HepG2 (cell line): ENCODE measurements around the gene WDR53. TPM values are rescaled to one million over a fixed set of nuclear protein-coding genes. Genes with fewer than 3 reads are reported as not detected.
A peak's percentile ranks its signal among the peaks of the same experiment; 100 is the strongest.

Experiments used
- ATAC-seq: fragments of 200-7000 bp; cut with Tn5 transposase; 3 replicates; pipeline ENCODE4 v1.9.1; 2020; ENCODE audit warnings: mild to moderate bottlenecking, moderate library complexity
- BruUV-seq: library from RNA; stranded (reverse); fragments of 400-500 nt; replicated peaks from 2 replicates; lab custom pipeline; 2021; lab: Mats Ljungman, UMichigan
- CTCF ChIA-PET: fragments of 300-600 bp; formaldehyde crosslinking; extraction: SDS; loops from one replicate; lab custom pipeline; 2021; ENCODE audit warnings: low total read pairs, inconsistent platforms, low intra/inter-chr PET ratio; lab: Yijun Ruan, JAX
- POLR2A ChIA-PET: fragments of 350-600 bp; sonication (Branson Sonifier 250); formaldehyde crosslinking; loops from one replicate; lab custom pipeline; 2020; ENCODE audit warnings: antibody characterized with exemption, inconsistent platforms; lab: Yijun Ruan, JAX
- DNase-seq: peaks from one replicate; pipeline ENCODE4 v3.0.0-alpha.2; 2015; ENCODE audit warnings: low spot score
- FAIRE-seq: peaks from 3 replicates; lab custom pipeline; 2011; peaks lifted over from hg19 to GRCh38; lab: Jason Lieb, UNC
- H2AFZ ChIP-seq: one replicate; pipeline ENCODE4 v1.6.1; 2011; ENCODE audit warnings: low read length, inconsistent platforms
- H3K27ac ChIP-seq: fragments of 300-600 bp; 3 replicates; pipeline ENCODE4 v1.8.0; 2011; ENCODE audit warnings: mixed run types, mild to moderate bottlenecking, mixed read lengths, low read length, inconsistent platforms; ENCODE audit not compliant: insufficient read depth; ENCODE audit errors: extremely low read length
- H3K27me3 ChIP-seq, 2 experiments: fragments of 200-600 bp in 1 of 2; 2 replicates in 1 of 2; 3 replicates in 1 of 2; pipeline versions ENCODE4 v1.6.0 to v1.8.0; 2011; ENCODE audit warnings: low read length in 2 of 2, mild to moderate bottlenecking in 2 of 2, moderate library complexity in 2 of 2, inconsistent platforms in 1 of 2; ENCODE audit not compliant: insufficient read depth in 2 of 2, control insufficient read depth in 1 of 2
- H3K36me3 ChIP-seq, 2 experiments: fragments of 200-600 bp in 1 of 2; replicated peaks in 1 of 2; 2 replicates in 1 of 2; 3 replicates in 1 of 2; pipeline versions ENCODE4 v1.5.1 to v1.8.0; 2011; ENCODE audit warnings: low read length in 2 of 2, inconsistent platforms in 1 of 2; ENCODE audit not compliant: insufficient read depth in 2 of 2, control insufficient read depth in 1 of 2
- H3K4me1 ChIP-seq: 2 replicates; pipeline ENCODE4 v1.5.1; 2012; ENCODE audit warnings: low read length, inconsistent platforms; ENCODE audit not compliant: insufficient read depth
- H3K4me2 ChIP-seq: 2 replicates; pipeline ENCODE4 v1.6.0; 2011; ENCODE audit warnings: low read depth, low read length, inconsistent platforms
- H3K4me3 ChIP-seq, 3 experiments: fragments of 200-600 bp in 1 of 3; sonication (generic), shearing (Covaris generic) in 1 of 3; replicated peaks in 1 of 3; 2 replicates each; pipeline ENCODE4 v1.5.1; 2011 to 2016; ENCODE audit warnings: low read length in 3 of 3, inconsistent platforms in 2 of 3, low read depth in 2 of 3, mild to moderate bottlenecking in 2 of 3, control low read depth in 1 of 3, mixed read lengths in 1 of 3; ENCODE audit not compliant: insufficient read depth in 1 of 3
- H3K79me2 ChIP-seq: one replicate; pipeline ENCODE4 v1.6.1; 2011; ENCODE audit warnings: low read length, inconsistent platforms; ENCODE audit not compliant: insufficient read depth
- H3K9ac ChIP-seq: 2 replicates; pipeline ENCODE4 v1.6.0; 2011; ENCODE audit warnings: mild to moderate bottlenecking, low read depth, low read length, inconsistent platforms; ENCODE audit not compliant: insufficient read depth
- H3K9me3 ChIP-seq: 2 replicates; pipeline ENCODE4 v1.5.1; 2012; ENCODE audit warnings: mild to moderate bottlenecking, low read length
- H4K20me1 ChIP-seq: 2 replicates; pipeline ENCODE4 v1.6.0; 2011; ENCODE audit warnings: inconsistent platforms, mild to moderate bottlenecking, low read length, moderate library complexity; ENCODE audit not compliant: insufficient read depth
- ERF ChIP-seq: IDR thresholded peaks from 2 replicates; pipeline ENCODE4 v1.6.1; 2018; ENCODE audit warnings: missing biosample characterization, missing genetic modification reagents
- SAP130 ChIP-seq: IDR thresholded peaks from 2 replicates; pipeline ENCODE4 v1.6.1; 2016; ENCODE audit warnings: low read depth
- SP4 ChIP-seq: sonication (generic); formaldehyde crosslinking; IDR thresholded peaks from 2 replicates; pipeline ENCODE4 v1.8.1; 2023; ENCODE audit warnings: mild to moderate bottlenecking, missing genetic modification reagents
- ZMYM3 ChIP-seq: sonication (generic); formaldehyde crosslinking; IDR thresholded peaks from 2 replicates; pipeline ENCODE4 v1.5.1; 2020; ENCODE audit warnings: mild to moderate bottlenecking, missing genetic modification reagents
- ZNF121 ChIP-seq: sonication (generic); formaldehyde crosslinking; IDR thresholded peaks from 2 replicates; pipeline ENCODE4 v1.5.0; 2020; ENCODE audit warnings: mild to moderate bottlenecking, missing genetic modification reagents
- ZNF143 ChIP-seq: sonication (generic); formaldehyde crosslinking; IDR thresholded peaks from 2 replicates; pipeline ENCODE4 v1.4.0; 2020; ENCODE audit warnings: missing genetic modification reagents
- WGBS: methylation state at CpG from one replicate; pipeline ENCODE4 v1.1.6; 2017; ENCODE audit warnings: low lambda C conversion rate; 5-methylcytosine and 5-hydroxymethylcytosine counted together
- in situ Hi-C: cut with HindIII; loops from 2 replicates; pipeline ENCODE4 v1.10.0; 2017; ENCODE audit warnings: low pct_unique_long_range_greater_than_20kb; ENCODE audit not compliant: extremely low pct_ligation_motif_present
- intact Hi-C: fragments of 100-400 bp; cut with micrococcal nuclease; formaldehyde crosslinking; loops from one replicate; pipeline ENCODE4 v1.10.0; 2022; ENCODE audit not compliant: unreplicated experiment
- polyA plus RNA-seq, 8 experiments: library from polyadenylated mRNA; depleted of rRNA in 3 of 8; stranded (reverse) in 7 of 8; unstranded in 1 of 8; fragments of >200 nt; fragmentation: Illumina TruSeq in 4 of 8; extraction: Trizol in 4 of 8; gene quantifications; 2 replicates each; pipeline versions ENCODE4 v1.2.1 to v1.2.3, GENCODE V29; 2011 to 2016; ENCODE audit warnings: low read depth in 4 of 8, missing spikeins in 1 of 8, mixed read lengths in 1 of 8; ENCODE audit not compliant: insufficient read depth in 1 of 8
- small RNA-seq, 3 experiments: library from RNA; depleted of rRNA; stranded (forward); fragments of <200 nt; gene quantifications; one replicate each; pipeline ENCODE3, GENCODE V24; 2012; ENCODE audit warnings: low read depth in 2 of 3, low replicate concordance in 1 of 3; ENCODE audit not compliant: insufficient read length in 3 of 3, insufficient read depth in 2 of 3
- total RNA-seq, 5 experiments: library from RNA; depleted of rRNA; stranded (reverse); fragments of >200 nt; fragmentation: Illumina TruSeq; extraction: Trizol; gene quantifications; 2 replicates each; pipeline ENCODE4 v1.2.3, GENCODE V29; 2016; ENCODE audit warnings: low read depth in 1 of 5
- TF ChIP-seq, protein P1 (sequence below): sonication (generic); formaldehyde crosslinking; IDR thresholded peaks from 2 replicates; pipeline ENCODE4 v1.8.1; 2023; ENCODE audit warnings: mild to moderate bottlenecking, moderate library complexity, missing genetic modification reagents
- TF ChIP-seq, protein P2 (sequence below): sonication (generic); formaldehyde crosslinking; IDR thresholded peaks from 2 replicates; pipeline ENCODE4 v1.8.1; 2023; ENCODE audit warnings: mild to moderate bottlenecking, missing genetic modification reagents

The WDR53 gene
- total and polyA plus RNA-seq, 2 of the 13 experiments (the other 11 are each of a cell fraction or from before 2014, with no cell fraction given): 3.5 to 7.7 TPM

DNA sequence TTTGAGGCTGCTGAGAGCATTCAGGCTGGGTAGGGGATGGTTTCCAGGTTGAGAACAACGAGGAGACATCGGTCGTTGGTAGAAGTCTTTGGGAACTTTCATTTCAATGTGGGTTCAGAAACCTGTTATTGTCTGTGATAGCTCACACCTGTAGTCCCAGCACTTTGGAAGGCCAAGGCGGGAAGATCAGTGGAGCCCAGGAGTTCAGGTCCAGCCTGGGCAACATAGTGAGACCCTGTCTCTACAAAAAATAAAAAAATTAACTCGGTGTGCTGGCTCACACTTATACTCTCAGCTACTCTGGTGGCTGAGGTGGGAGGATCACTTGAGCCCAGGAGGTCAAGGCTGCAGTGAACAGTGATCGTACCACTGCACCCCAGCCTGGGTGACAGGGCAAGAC lies 63.8 kb downstream of the WDR53 start:
- H3K4me1 ChIP-seq: peaks cover 32% of the 10 kb centered on the region
- peak overlapping the region; percentile 90 for H3K27ac ChIP-seq
- no peak overlapping the region for H2AFZ ChIP-seq
- WGBS: 43% methylated on average over 5 of the region's 6 CpGs
- H3K36me3 ChIP-seq: no peaks in the 10 kb centered on the region
- no TSS peak for BruUV-seq
- ATAC-seq (no peak), DNase-seq (no peak), FAIRE-seq (no peak)
- POLR2A ChIA-PET: interaction anchor here (1.1 to 2.1 kb wide), 5 partner anchors 8 to 186 kb away, joined by 4 to 7 read pairs (median 5); partner anchors contain the start of genes DYNLT2B, FBXO45 and WDR53
- in situ Hi-C loops: no loop called here
- H3K9ac ChIP-seq: peak overlapping the region; percentile 57; the same call in 1 of the 2 replicates
- no peaks in the 10 kb centered on the region; a peak in 1 of 5 replicates for H3K27me3 ChIP-seq
- intact Hi-C loops: no loop called here
- peak overlapping the region; percentile 90 to 99 (median 99); a peak in 5 of 6 replicates for H3K4me3 ChIP-seq
- peaks cover 36% of the 10 kb centered on the region for H3K79me2 ChIP-seq
- CTCF ChIA-PET: interaction anchor here (1.3 kb wide), 1 partner anchor 18 kb away, joined by 3 read pairs; no protein-coding TSS in a partner anchor
- H4K20me1 ChIP-seq: peaks cover 3% of the 10 kb centered on the region; the same call in 1 of the 2 replicates
- peak overlapping the region; percentile 81 for H3K4me2 ChIP-seq
- TF ChIP-seq SAP130 (CRISPR knock-in tag) (0 out of 2 replicates have a peak, but pooled peaks have one; percentile 10), ZNF143 (CRISPR knock-in tag) (no peak), ERF (0 out of 2 replicates have a peak, but pooled peaks have one; percentile 18), SP4 (CRISPR knock-in tag) (0 out of 2 replicates have a peak, but pooled peaks have one; percentile 12), ZNF121 (CRISPR knock-in tag) (peak; percentile 94), ZMYM3 (0 out of 2 replicates have a peak, but pooled peaks have one; percentile 42)
- TF ChIP-seq, protein P1, sequence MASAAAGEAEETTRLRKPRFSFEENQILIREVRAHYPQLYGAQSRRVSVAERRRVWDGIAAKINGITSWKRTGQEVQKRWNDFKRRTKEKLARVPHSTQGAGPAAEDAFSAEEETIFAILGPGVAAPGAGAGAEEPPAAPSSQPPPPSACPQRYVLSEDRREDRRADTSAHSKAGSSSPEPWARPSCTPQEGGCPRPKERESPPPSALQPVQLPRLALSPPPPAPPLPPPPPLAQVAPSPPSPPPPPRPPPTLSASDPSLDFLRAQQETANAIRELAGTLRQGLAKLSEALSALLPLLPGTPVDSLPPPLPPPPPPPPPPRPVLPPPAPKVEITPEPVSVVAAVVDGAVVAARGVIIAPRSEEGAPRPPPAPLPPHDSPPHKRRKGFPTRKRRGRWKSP (CRISPR knock-in tag): no peak
- TF ChIP-seq, protein P2, sequence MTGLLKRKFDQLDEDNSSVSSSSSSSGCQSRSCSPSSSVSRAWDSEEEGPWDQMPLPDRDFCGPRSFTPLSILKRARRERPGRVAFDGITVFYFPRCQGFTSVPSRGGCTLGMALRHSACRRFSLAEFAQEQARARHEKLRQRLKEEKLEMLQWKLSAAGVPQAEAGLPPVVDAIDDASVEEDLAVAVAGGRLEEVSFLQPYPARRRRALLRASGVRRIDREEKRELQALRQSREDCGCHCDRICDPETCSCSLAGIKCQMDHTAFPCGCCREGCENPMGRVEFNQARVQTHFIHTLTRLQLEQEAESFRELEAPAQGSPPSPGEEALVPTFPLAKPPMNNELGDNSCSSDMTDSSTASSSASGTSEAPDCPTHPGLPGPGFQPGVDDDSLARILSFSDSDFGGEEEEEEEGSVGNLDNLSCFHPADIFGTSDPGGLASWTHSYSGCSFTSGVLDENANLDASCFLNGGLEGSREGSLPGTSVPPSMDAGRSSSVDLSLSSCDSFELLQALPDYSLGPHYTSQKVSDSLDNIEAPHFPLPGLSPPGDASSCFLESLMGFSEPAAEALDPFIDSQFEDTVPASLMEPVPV (CRISPR knock-in tag): 0 out of 2 replicates have a peak, but pooled peaks have one; percentile 22
- H3K9me3 ChIP-seq: no peaks in the 10 kb centered on the region

Small RNA genes within 50 kb of the gene (small RNA-seq; reads per million reads assigned to genes)
- 0 reads per million in 3 experiments for gene RPS29P3

Other genes with a start within 250 kb of the WDR53 start
- not detected in 2 replicates for gene TM4SF19, start 230.2 kb downstream of the WDR53 start, total RNA-seq (2016; rRNA removed; fragmentation: Illumina TruSeq; extraction: Trizol)
- gene TM4SF19, start 230.2 kb downstream of the WDR53 start, polyA plus RNA-seq (2011; rRNA removed): 0.05 and 0.36 TPM in 2 replicates
- gene UBXN7, start 136.1 kb downstream of the WDR53 start, total RNA-seq (2016; rRNA removed; fragmentation: Illumina TruSeq; extraction: Trizol): 12.5 and 21.5 TPM in 2 replicates
- gene UBXN7, start 136.1 kb downstream of the WDR53 start, polyA plus RNA-seq (2011; rRNA removed): 11.6 and 15.9 TPM in 2 replicates
- 22.9 and 28.8 TPM in 2 replicates for gene RNF168, start 64.8 kb downstream of the WDR53 start, total RNA-seq (2016; rRNA removed; fragmentation: Illumina TruSeq; extraction: Trizol)
- gene RNF168, start 64.8 kb downstream of the WDR53 start, polyA plus RNA-seq (2011; rRNA removed): 3.4 and 3.7 TPM in 2 replicates
- not detected in 2 replicates for gene SMCO1, start 53.2 kb downstream of the WDR53 start, total RNA-seq (2016; rRNA removed; fragmentation: Illumina TruSeq; extraction: Trizol)
- not detected in 2 replicates for gene SMCO1, start 53.2 kb downstream of the WDR53 start, polyA plus RNA-seq (2011; rRNA removed)
- gene FBXO45, start 106 bp upstream of the WDR53 start, total RNA-seq (2016; rRNA removed; fragmentation: Illumina TruSeq; extraction: Trizol): 12.1 and 18.4 TPM in 2 replicates
- 4.9 and 7.0 TPM in 2 replicates for gene FBXO45, start 106 bp upstream of the WDR53 start, polyA plus RNA-seq (2011; rRNA removed)
- gene NRROS, start 71.1 kb upstream of the WDR53 start, total RNA-seq (2016; rRNA removed; fragmentation: Illumina TruSeq; extraction: Trizol): not detected in 2 replicates
- not detected in 2 replicates for gene NRROS, start 71.1 kb upstream of the WDR53 start, polyA plus RNA-seq (2011; rRNA removed)
- 1.2 and 1.5 TPM in 2 replicates for gene CEP19, start 143.7 kb upstream of the WDR53 start, total RNA-seq (2016; rRNA removed; fragmentation: Illumina TruSeq; extraction: Trizol)
- gene CEP19, start 143.7 kb upstream of the WDR53 start, polyA plus RNA-seq (2011; rRNA removed): 0.43 and 0.48 TPM in 2 replicates
- 19.2 and 21.3 TPM in 2 replicates for gene PIGX, start 143.8 kb upstream of the WDR53 start, total RNA-seq (2016; rRNA removed; fragmentation: Illumina TruSeq; extraction: Trizol)
- gene PIGX, start 143.8 kb upstream of the WDR53 start, polyA plus RNA-seq (2011; rRNA removed): 9.8 and 13.2 TPM in 2 replicates
- 24.7 and 52.5 TPM in 2 replicates for gene PAK2, start 171.3 kb upstream of the WDR53 start, total RNA-seq (2016; rRNA removed; fragmentation: Illumina TruSeq; extraction: Trizol)
- 20.7 and 23.0 TPM in 2 replicates for gene PAK2, start 171.3 kb upstream of the WDR53 start, polyA plus RNA-seq (2011; rRNA removed)